Measurements from ENCODE around the gene SNAI1. TPM values are rescaled to one million over a fixed set of nuclear protein-coding genes. Genes with fewer than 3 reads are reported as not detected.

SNAI1 gene
- polyA plus RNA-seq, 1 experiment: 6.5 TPM

GRCh38 chr20:49987015-49987867, 4.5 kb downstream of the SNAI1 start:
- CTCF ChIA-PET: interaction anchor here (1.0 to 5.9 kb wide), 4 partner anchors 8 to 182 kb away, joined by 3 to 43 read pairs (median 16); no protein-coding TSS in a partner anchor

GRCh38 chr20:49987868-49988690, 5.3 kb downstream of the SNAI1 start:
- DNase-seq (ENCODE audit: low read depth): no peak
- no peak for TF ChIP-seq CTCF (IDR thresholded peaks at IDR 0.05; ENCODE audit: insufficient read depth, low read depth, low read length)
- H3K4me3 ChIP-seq (ENCODE audit: low read depth, low read length): no peak overlapping the region
- ChIA-PET POLR2A (no interaction called here), CTCF (interaction anchor here (1.1 to 5.9 kb wide), 6 partner anchors 9 to 191 kb away, joined by 3 to 43 read pairs (median 6); no protein-coding TSS in a partner anchor)
- peaks cover 7% of the 10 kb centered on the region for H3K36me3 ChIP-seq (ENCODE audit: control insufficient read depth, insufficient read depth, low read length)
- no peaks in the 10 kb centered on the region for H3K27me3 ChIP-seq (ENCODE audit: control insufficient read depth, insufficient read depth, low read length)

More at GRCh38 chr20:49987015-49987867, 4.5 kb downstream of the SNAI1 start:
- Histone ChIP-seq H3K36me3 (ENCODE audit: control insufficient read depth, insufficient read depth, low read length) (peaks cover 7% of the 10 kb centered on the region), H3K4me3 (ENCODE audit: low read depth, low read length) (no peak overlapping the region), H3K27me3 (ENCODE audit: control insufficient read depth, insufficient read depth, low read length) (no peaks in the 10 kb centered on the region)
- POLR2A ChIA-PET: interaction anchor here (1.0 kb wide), 1 partner anchor 12 kb away, joined by 4 read pairs; no protein-coding TSS in a partner anchor
- DNase-seq (ENCODE audit: low read depth): no peak
- no peak for TF ChIP-seq CTCF (IDR thresholded peaks at IDR 0.05; ENCODE audit: insufficient read depth, low read depth, low read length)

- ChIA-PET POLR2A (interaction anchor here (0.6 to 1.1 kb wide), 3 partner anchors 66 to 1467 kb away, joined by 3 to 8 read pairs (median 5); no protein-coding TSS in a partner anchor), CTCF (interaction anchor here (1.1 to 5.9 kb wide), 7 partner anchors 10 to 189 kb away, joined by 3 to 43 read pairs (median 4); no protein-coding TSS in a partner anchor)
- Histone ChIP-seq H3K4me3 (ENCODE audit: low read depth, low read length) (no peak overlapping the region), H3K27me3 (ENCODE audit: control insufficient read depth, insufficient read depth, low read length) (no peaks in the 10 kb centered on the region), H3K36me3 (ENCODE audit: control insufficient read depth, insufficient read depth, low read length) (peaks cover 6% of the 10 kb centered on the region)
- TF ChIP-seq CTCF (IDR thresholded peaks at IDR 0.05; ENCODE audit: insufficient read depth, low read depth, low read length): no peak
- DNase-seq (ENCODE audit: low read depth): peak; percentile 66
These were observed 6.7 kb downstream of the SNAI1 start for GRCh38 chr20:49989234-49990065.

- ChIA-PET POLR2A (interaction anchor here (1.1 kb wide), 1 partner anchor 65 kb away, joined by 5 read pairs; no protein-coding TSS in a partner anchor), CTCF (interaction anchor here (1.1 to 5.9 kb wide), 3 partner anchors 11 to 148 kb away, joined by 3 to 43 read pairs (median 28); no protein-coding TSS in a partner anchor)
These were observed 7.5 kb downstream of the SNAI1 start for GRCh38 chr20:49990271-49990720.

More at GRCh38 chr20:49990271-49990720, 7.5 kb downstream of the SNAI1 start:
- no peak for DNase-seq (ENCODE audit: low read depth)
- H3K4me3 ChIP-seq (ENCODE audit: low read depth, low read length): no peak overlapping the region
- peaks cover 6% of the 10 kb centered on the region for H3K36me3 ChIP-seq (ENCODE audit: control insufficient read depth, insufficient read depth, low read length)
- H3K27me3 ChIP-seq (ENCODE audit: control insufficient read depth, insufficient read depth, low read length): no peaks in the 10 kb centered on the region
- 0 out of 2 replicates have a peak, but pooled peaks have one; percentile 12 for TF ChIP-seq CTCF (IDR thresholded peaks at IDR 0.05; ENCODE audit: insufficient read depth, low read depth, low read length)
